ENCODE data around the gene UCP3.

- no peak for TF ChIP-seq RAD21 (IDR thresholded peaks at IDR 0.05; ENCODE audit: low read depth)
- TF ChIP-seq MAX (IDR thresholded peaks at IDR 0.05), result no peak
- TF ChIP-seq REST (IDR thresholded peaks at IDR 0.05; ENCODE audit: low read depth), result no peak
- TF ChIP-seq EZH2phosphoT487 (IDR thresholded peaks at IDR 0.05; ENCODE audit: borderline replicate concordance), result no peak
- no peak for TF ChIP-seq TCF7L2 (IDR thresholded peaks at IDR 0.05; ENCODE audit: borderline replicate concordance, extremely low read depth, insufficient read depth, insufficient read length)
Measured at GRCh38 chr11:73977856-73978519, 30.9 kb downstream of the UCP3 start.

Data from HCT116 (cell line).